Esophagus squamous epithelium (tissue), 4 donors: ENCODE data around the gene GINS1.

ENCODE experiments used
- CTCF ChIP-seq, 6 experiments: fragments of 450-650 bp in 4 of 6; fragments of 200-600 bp in 2 of 6; sonication (generic) in 2 of 6; IDR thresholded peaks; one replicate each; pipeline ENCODE4 v1.5.1; 2016 to 2019; ENCODE audit warnings: antibody characterized with exemption in 6 of 6, mild to moderate bottlenecking in 4 of 6, moderate library complexity in 4 of 6
- POLR2A ChIP-seq, 4 donors: fragments of 450-650 bp; IDR thresholded peaks; one replicate each; pipeline ENCODE4 v1.6.1; 2017; ENCODE audit warnings: antibody characterized with exemption in 4 of 4, mild to moderate bottlenecking in 4 of 4, moderate library complexity in 3 of 4

GRCh38 chr20:25467441-25467840, 60.0 kb downstream of the GINS1 start:
- no peak for TF ChIP-seq CTCF (IDR thresholded peaks at IDR 0.05)
- TF ChIP-seq POLR2A (IDR thresholded peaks at IDR 0.05), result no peak
